ENCODE measurements around the gene AP1S3.

- no peak for TF ChIP-seq MAFK (IDR thresholded peaks at IDR 0.05; ENCODE audit: partially characterized antibody)
- TF ChIP-seq RAD21 (conservative IDR thresholded peaks at IDR 0.05 in 1 of 2, IDR thresholded peaks at IDR 0.05 in 1 of 2), result no peak
- no peak for TF ChIP-seq JUNB (IDR thresholded peaks at IDR 0.05)
- TF ChIP-seq CTCF (IDR thresholded peaks at IDR 0.05), result no peak
Measured at GRCh38 chr2:223735659-223736244, 101.6 kb downstream of the AP1S3 start.
